ENCODE results near the gene ZNF516. TPM values are rescaled to one million over a fixed set of nuclear protein-coding genes. Genes with fewer than 3 reads are reported as not detected.

Gene ZNF516
- total RNA-seq, 1 experiment from 2014 or later: 25.5 TPM

- no peak overlapping the region for H3K4me3 Mint-ChIP-seq (ENCODE audit: unreplicated experiment)
- Histone ChIP-seq H3K9me3 (no peaks in the 10 kb centered on the region), H3K36me3 (ENCODE audit: control insufficient read depth, insufficient read depth, low read length) (no peaks in the 10 kb centered on the region), H3K4me3 (ENCODE audit: low read depth, low read length) (no peak overlapping the region), H3K27me3 (replicated peaks; ENCODE audit: control insufficient read depth, insufficient read depth, low read length) (no peaks in the 10 kb centered on the region), H3K4me1 (peaks cover 4% of the 10 kb centered on the region; the same call in 1 of the 2 replicates)
- intact Hi-C loops (cut with micrococcal nuclease; ENCODE audit: unreplicated experiment): no loop called here
- peaks cover 6% of the 10 kb centered on the region for H3K4me1 Mint-ChIP-seq (ENCODE audit: low read depth, unreplicated experiment)
- H3K27ac Mint-ChIP-seq (ENCODE audit: unreplicated experiment): no peak overlapping the region
- POLR2A ChIA-PET: no interaction called here
- H3K27me3 Mint-ChIP-seq (ENCODE audit: insufficient read depth, unreplicated experiment): no peaks in the 10 kb centered on the region
- H3K9me3 Mint-ChIP-seq (ENCODE audit: unreplicated experiment): no peaks in the 10 kb centered on the region
- TF ChIP-seq, protein P1, sequence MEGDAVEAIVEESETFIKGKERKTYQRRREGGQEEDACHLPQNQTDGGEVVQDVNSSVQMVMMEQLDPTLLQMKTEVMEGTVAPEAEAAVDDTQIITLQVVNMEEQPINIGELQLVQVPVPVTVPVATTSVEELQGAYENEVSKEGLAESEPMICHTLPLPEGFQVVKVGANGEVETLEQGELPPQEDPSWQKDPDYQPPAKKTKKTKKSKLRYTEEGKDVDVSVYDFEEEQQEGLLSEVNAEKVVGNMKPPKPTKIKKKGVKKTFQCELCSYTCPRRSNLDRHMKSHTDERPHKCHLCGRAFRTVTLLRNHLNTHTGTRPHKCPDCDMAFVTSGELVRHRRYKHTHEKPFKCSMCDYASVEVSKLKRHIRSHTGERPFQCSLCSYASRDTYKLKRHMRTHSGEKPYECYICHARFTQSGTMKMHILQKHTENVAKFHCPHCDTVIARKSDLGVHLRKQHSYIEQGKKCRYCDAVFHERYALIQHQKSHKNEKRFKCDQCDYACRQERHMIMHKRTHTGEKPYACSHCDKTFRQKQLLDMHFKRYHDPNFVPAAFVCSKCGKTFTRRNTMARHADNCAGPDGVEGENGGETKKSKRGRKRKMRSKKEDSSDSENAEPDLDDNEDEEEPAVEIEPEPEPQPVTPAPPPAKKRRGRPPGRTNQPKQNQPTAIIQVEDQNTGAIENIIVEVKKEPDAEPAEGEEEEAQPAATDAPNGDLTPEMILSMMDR (IDR thresholded peaks at IDR 0.05; ENCODE audit: insufficient read depth in 1 of 2, low read depth in 1 of 2, low read length in 1 of 2, severe bottlenecking in 1 of 2, unreplicated experiment in 1 of 2): no peak
- no peaks in the 10 kb centered on the region for H3K36me3 Mint-ChIP-seq (ENCODE audit: insufficient read depth, unreplicated experiment)
- no TSS peak for BruUV-seq (replicated peaks)
- CTCF ChIA-PET: no interaction called here
- no peak for DNase-seq
Measured at GRCh38 chr18:76454418-76454817, 40.6 kb downstream of the ZNF516 start.

GRCh38 chr18:76453932-76454331 is 41.1 kb downstream of the ZNF516 start:
- intact Hi-C loops (cut with micrococcal nuclease; ENCODE audit: unreplicated experiment): no loop called here
- ChIA-PET CTCF (no interaction called here), POLR2A (no interaction called here)
- H3K4me1 Mint-ChIP-seq (ENCODE audit: low read depth, unreplicated experiment): peaks cover 6% of the 10 kb centered on the region
- H3K27ac Mint-ChIP-seq (ENCODE audit: unreplicated experiment): no peak overlapping the region
- Histone ChIP-seq H3K9me3 (no peaks in the 10 kb centered on the region), H3K4me1 (peaks cover 4% of the 10 kb centered on the region; the same call in 1 of the 2 replicates), H3K27me3 (replicated peaks; ENCODE audit: control insufficient read depth, insufficient read depth, low read length) (no peaks in the 10 kb centered on the region), H3K36me3 (ENCODE audit: control insufficient read depth, insufficient read depth, low read length) (no peaks in the 10 kb centered on the region), H3K4me3 (ENCODE audit: low read depth, low read length) (no peak overlapping the region)
- no peak for DNase-seq
- H3K9me3 Mint-ChIP-seq (ENCODE audit: unreplicated experiment): no peaks in the 10 kb centered on the region
- BruUV-seq (replicated peaks): no TSS peak
- no peaks in the 10 kb centered on the region for H3K27me3 Mint-ChIP-seq (ENCODE audit: insufficient read depth, unreplicated experiment)
- TF ChIP-seq, protein P1 (IDR thresholded peaks at IDR 0.05; ENCODE audit: insufficient read depth in 1 of 2, low read depth in 1 of 2, low read length in 1 of 2, severe bottlenecking in 1 of 2, unreplicated experiment in 1 of 2): no peak
- H3K36me3 Mint-ChIP-seq (ENCODE audit: insufficient read depth, unreplicated experiment): no peaks in the 10 kb centered on the region
- H3K4me3 Mint-ChIP-seq (ENCODE audit: unreplicated experiment): no peak overlapping the region

DNA sequence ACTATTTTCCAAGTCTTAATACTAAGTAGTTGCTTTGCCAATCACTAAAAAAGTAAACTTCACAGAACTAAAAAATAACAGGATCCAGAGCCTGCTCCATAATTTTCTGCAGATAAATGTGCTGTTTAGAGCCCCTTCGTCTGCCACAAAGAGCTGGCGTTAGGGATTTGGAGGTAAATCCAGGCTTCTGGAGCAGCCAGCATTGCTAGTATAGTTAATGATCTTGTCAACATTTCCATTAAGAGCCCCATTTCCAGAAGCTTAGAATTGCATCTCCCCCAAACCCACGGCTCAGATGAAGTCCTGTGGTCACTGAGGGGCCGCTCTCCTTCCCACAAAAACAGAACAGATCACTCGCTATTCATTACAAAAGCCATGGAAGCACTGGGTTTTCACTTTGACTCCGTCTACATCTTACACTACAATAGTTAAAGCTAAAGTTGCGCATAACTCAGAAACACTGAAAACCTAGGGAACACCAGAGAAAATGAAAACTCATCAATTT is 41.9 kb downstream of the ZNF516 start:
- H3K27me3 Mint-ChIP-seq (ENCODE audit: insufficient read depth, unreplicated experiment): no peaks in the 10 kb centered on the region
- no peak for DNase-seq
- no peak overlapping the region for H3K27ac Mint-ChIP-seq (ENCODE audit: unreplicated experiment)
- no peaks in the 10 kb centered on the region for H3K9me3 Mint-ChIP-seq (ENCODE audit: unreplicated experiment)
- intact Hi-C loops (cut with micrococcal nuclease; ENCODE audit: unreplicated experiment): no loop called here
- no peaks in the 10 kb centered on the region for H3K9me3 ChIP-seq
- H3K4me3 ChIP-seq (ENCODE audit: low read depth, low read length): no peak overlapping the region
- H3K4me3 Mint-ChIP-seq (ENCODE audit: unreplicated experiment): no peak overlapping the region
- no peaks in the 10 kb centered on the region for H3K36me3 ChIP-seq (ENCODE audit: control insufficient read depth, insufficient read depth, low read length)
- no TSS peak for BruUV-seq (replicated peaks)
- H3K36me3 Mint-ChIP-seq (ENCODE audit: insufficient read depth, unreplicated experiment): no peaks in the 10 kb centered on the region
- peaks cover 4% of the 10 kb centered on the region; the same call in 1 of the 2 replicates for H3K4me1 ChIP-seq
- POLR2A ChIA-PET: no interaction called here
- H3K4me1 Mint-ChIP-seq (ENCODE audit: low read depth, unreplicated experiment): peaks cover 6% of the 10 kb centered on the region
- CTCF ChIA-PET: no interaction called here
- H3K27me3 ChIP-seq (replicated peaks; ENCODE audit: control insufficient read depth, insufficient read depth, low read length): no peaks in the 10 kb centered on the region
- TF ChIP-seq, protein P1 (IDR thresholded peaks at IDR 0.05; ENCODE audit: insufficient read depth in 1 of 2, low read depth in 1 of 2, low read length in 1 of 2, severe bottlenecking in 1 of 2, unreplicated experiment in 1 of 2): no peak

All from Caco-2 (cell line).